Measurements from ENCODE around the gene CDC42BPA.

DNA sequence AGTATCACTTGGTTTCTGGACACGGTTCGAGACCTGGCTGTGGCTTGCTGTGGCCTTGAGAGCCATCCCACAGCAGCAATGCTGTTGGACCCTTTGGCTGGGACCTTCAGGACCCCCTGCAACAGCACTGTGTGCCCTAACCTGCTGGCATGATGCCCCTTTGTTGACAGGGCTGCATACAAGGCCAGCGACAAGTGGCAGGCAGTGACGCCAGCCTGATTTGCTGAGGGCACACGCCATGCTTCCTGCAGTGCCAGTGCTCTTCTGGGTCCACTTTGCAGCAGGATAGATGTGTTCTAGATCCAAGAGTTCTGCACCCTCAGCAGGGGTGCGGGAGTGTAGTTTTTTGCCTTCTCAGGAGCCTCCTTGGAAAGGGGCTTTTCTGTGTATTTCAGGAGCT is 345.4 kb downstream of the CDC42BPA start:
- TF ChIP-seq EZH2 (IDR thresholded peaks at IDR 0.05; ENCODE audit: insufficient read depth, poor library complexity, severe bottlenecking) (no peak), EZH2phosphoT487 (IDR thresholded peaks at IDR 0.05; ENCODE audit: insufficient read depth, low read depth) (no peak)

Measured in GM23248 (cell line).